Colonic mucosa (tissue), 4 donors: ENCODE measurements around the gene CALB2. TPM values are rescaled to one million over a fixed set of nuclear protein-coding genes. Genes with fewer than 3 reads are reported as not detected.

Experiments used
- DNase-seq: peaks from one replicate; pipeline ENCODE4 v3.0.0-alpha.2; 2020
- H3K27ac ChIP-seq: fragments of 200-600 bp; one replicate; pipeline ENCODE4 v1.8.0; 2021
- H3K27me3 ChIP-seq: fragments of 200-600 bp; one replicate; pipeline ENCODE4 v1.8.0; 2021
- H3K36me3 ChIP-seq: fragments of 200-600 bp; one replicate; pipeline ENCODE4 v1.8.0; 2021
- H3K4me1 ChIP-seq: fragments of 200-600 bp; one replicate; pipeline ENCODE4 v1.8.0; 2021; ENCODE audit warnings: mild to moderate bottlenecking
- H3K4me3 ChIP-seq: fragments of 200-600 bp; one replicate; pipeline ENCODE4 v1.8.0; 2021
- H3K9ac ChIP-seq, 2 donors: one replicate each; pipeline ENCODE4 v1.7.0; 2013; ENCODE audit warnings: control low read depth in 2 of 2, low read depth in 2 of 2, low read length in 2 of 2
- H3K9me3 ChIP-seq: fragments of 200-600 bp; one replicate; pipeline ENCODE4 v1.8.0; 2021
- intact Hi-C: fragments of 100-400 bp; cut with DNase I; formaldehyde crosslinking; loops from one replicate; pipeline ENCODE4 v1.14.1; 2022
- total RNA-seq, 2 donors: library from RNA; stranded (reverse); fragmentation: NEBNext Ultra II Directional in 1 of 2; extraction: Animal tissue kit (Norgen Biotek cat#: 25700) in 1 of 2; gene quantifications; one replicate each; pipeline ENCODE4 v1.2.1, GENCODE V29; 2021
- TF ChIP-seq, protein P1 (sequence below): fragments of 200-600 bp; IDR thresholded peaks from one replicate; pipeline ENCODE4 v1.8.0; 2022; ENCODE audit warnings: antibody characterized with exemption, mild to moderate bottlenecking
- donor health status: healthy.
- donor health status: DM: no; HTN: no; CAD: no.
- donor health status: DM: no; HTN: no; CAD: no.

CALB2 gene
- total RNA-seq, 2 donors from 2014 or later = 0.74 to 2.8 TPM

DNA sequence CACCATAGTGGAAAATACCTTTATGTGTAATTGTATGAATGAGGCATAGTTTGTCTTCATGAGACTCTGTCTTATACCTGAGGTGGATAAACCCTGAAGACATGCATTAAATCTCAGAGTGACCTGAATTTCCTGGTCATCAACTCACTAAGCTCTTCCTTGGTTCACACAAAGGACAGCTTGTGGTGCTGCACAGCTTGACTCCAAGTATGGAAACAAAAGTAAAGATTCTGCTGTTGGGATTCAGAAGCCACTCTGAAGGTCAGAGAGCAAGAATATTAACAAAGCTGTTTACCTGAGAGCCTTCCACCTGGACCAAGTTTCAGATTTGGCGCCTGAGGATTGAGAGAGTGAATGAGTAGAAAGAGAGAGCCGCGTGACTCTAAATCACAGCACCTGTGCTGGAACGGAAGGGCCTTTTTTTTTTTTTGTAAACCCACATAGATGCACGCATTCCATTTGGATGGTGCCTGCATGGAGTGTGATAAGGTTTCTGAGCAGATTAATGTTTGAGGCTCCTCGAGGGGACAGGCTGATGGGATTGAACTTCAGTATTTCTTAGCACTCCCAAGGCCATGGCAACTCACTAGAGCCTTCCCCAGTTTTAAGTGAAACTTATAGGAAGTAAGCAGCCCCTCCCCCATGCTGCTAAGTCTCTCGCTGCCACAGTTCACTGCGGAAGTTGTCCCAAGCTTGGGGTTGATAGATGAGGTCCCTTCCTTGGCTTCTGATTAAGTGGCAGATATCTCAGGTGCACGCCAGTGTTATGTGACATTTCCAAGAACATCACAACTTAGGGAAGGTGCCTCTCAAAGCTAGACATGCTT lies 28.7 kb downstream of the CALB2 start:
- H3K9ac ChIP-seq = no peak overlapping the region
- H3K27ac ChIP-seq = no peak overlapping the region
- no peak for DNase-seq
- no peaks in the 10 kb centered on the region for H3K4me1 ChIP-seq
- H3K4me3 ChIP-seq = no peak overlapping the region
- no peaks in the 10 kb centered on the region for H3K36me3 ChIP-seq
- no peaks in the 10 kb centered on the region for H3K27me3 ChIP-seq
- TF ChIP-seq, protein P1, sequence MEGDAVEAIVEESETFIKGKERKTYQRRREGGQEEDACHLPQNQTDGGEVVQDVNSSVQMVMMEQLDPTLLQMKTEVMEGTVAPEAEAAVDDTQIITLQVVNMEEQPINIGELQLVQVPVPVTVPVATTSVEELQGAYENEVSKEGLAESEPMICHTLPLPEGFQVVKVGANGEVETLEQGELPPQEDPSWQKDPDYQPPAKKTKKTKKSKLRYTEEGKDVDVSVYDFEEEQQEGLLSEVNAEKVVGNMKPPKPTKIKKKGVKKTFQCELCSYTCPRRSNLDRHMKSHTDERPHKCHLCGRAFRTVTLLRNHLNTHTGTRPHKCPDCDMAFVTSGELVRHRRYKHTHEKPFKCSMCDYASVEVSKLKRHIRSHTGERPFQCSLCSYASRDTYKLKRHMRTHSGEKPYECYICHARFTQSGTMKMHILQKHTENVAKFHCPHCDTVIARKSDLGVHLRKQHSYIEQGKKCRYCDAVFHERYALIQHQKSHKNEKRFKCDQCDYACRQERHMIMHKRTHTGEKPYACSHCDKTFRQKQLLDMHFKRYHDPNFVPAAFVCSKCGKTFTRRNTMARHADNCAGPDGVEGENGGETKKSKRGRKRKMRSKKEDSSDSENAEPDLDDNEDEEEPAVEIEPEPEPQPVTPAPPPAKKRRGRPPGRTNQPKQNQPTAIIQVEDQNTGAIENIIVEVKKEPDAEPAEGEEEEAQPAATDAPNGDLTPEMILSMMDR = no peak
- no peaks in the 10 kb centered on the region for H3K9me3 ChIP-seq
- intact Hi-C loops = no loop called here

DNA sequence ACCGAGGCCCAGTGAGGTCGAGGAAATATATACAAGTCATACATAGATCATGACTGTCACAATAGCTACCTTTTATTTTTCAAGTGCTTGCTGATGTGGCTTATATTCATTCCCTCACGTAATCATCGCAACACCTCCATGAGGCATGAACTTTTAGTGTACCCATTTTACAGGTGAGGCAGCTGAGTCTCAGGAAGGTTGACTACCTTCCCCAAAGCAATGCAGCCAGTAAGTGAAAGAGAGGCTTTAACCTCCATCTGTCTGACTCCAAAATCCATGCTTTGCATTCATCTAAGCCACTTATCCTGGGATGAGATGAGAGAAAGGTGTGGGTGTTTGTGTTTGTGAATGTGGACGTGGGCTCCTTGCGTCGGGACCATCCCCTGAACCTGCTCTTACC lies 30.8 kb downstream of the CALB2 start:
- Histone ChIP-seq H3K27ac (no peak overlapping the region), H3K4me1 (no peaks in the 10 kb centered on the region), H3K27me3 (no peaks in the 10 kb centered on the region), H3K36me3 (no peaks in the 10 kb centered on the region), H3K9me3 (no peaks in the 10 kb centered on the region), H3K9ac (no peak overlapping the region), H3K4me3 (no peak overlapping the region)
- TF ChIP-seq, protein P1 = no peak
- no peak for DNase-seq
- intact Hi-C loops = no loop called here

DNA sequence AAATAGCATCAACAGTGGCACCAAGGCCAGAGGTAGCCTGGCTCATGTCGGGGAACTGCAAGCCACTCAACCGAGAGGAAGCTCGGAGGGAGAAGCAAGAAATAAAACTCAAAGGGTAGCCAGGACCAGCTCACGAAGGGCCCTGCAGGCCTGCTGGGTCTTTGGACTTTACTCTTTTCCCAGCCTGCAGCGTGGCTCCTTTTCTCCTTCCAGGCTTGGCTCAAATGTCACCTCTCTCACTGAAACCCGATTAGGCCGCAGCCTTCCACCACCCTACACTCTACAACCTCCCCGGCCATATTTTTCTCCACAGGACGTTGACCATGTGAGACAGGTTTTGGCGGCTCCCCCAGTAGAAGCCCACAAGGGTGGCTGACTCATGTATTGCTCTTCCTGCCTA lies 38.1 kb downstream of the CALB2 start:
- Histone ChIP-seq H3K27ac (no peak overlapping the region), H3K4me1 (no peaks in the 10 kb centered on the region), H3K27me3 (no peaks in the 10 kb centered on the region), H3K4me3 (no peak overlapping the region), H3K36me3 (no peaks in the 10 kb centered on the region), H3K9ac (no peak overlapping the region), H3K9me3 (no peaks in the 10 kb centered on the region)
- intact Hi-C loops = no loop called here
- TF ChIP-seq, protein P1 = no peak
- no peak for DNase-seq

DNA sequence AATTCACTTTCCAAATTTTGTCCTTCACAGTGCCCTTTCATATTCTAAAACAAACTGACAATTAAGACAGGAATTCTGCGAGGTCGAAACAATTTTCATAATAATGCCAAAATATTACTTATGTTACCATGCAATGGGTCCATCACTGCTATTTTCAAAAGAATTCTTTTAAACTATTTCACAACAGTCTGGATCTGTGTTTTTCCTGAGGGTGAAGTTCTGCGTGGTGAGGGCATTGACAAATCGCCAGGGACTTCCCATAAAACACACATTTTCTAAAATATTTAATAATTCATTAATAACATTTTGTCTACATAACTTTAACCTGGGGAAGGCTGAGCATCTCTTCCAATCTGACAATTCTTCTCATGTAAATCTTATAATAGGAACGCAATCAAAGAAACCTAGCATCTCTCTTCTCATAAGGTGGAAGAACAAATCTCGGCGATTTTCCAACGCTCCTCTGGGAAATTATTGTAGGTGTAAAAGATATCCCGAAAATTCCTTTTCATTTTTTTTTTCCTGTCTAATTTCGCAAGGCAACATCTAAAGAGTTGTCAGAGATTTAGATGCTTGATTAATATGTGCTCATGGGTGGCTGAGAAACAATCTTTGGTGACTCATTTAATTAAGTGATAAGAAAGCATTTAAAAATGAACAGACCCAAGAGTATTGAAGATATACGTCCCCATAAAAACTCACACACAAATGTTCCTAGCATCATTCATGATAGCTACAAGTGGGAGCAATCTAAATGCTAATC lies 41.5 kb downstream of the CALB2 start:
- Histone ChIP-seq H3K27me3 (no peaks in the 10 kb centered on the region), H3K4me3 (no peak overlapping the region), H3K36me3 (no peaks in the 10 kb centered on the region), H3K27ac (no peak overlapping the region), H3K4me1 (no peaks in the 10 kb centered on the region), H3K9me3 (no peaks in the 10 kb centered on the region), H3K9ac (no peak overlapping the region)
- DNase-seq = no peak
- TF ChIP-seq, protein P1 = no peak
- intact Hi-C loops = no loop called here

DNA sequence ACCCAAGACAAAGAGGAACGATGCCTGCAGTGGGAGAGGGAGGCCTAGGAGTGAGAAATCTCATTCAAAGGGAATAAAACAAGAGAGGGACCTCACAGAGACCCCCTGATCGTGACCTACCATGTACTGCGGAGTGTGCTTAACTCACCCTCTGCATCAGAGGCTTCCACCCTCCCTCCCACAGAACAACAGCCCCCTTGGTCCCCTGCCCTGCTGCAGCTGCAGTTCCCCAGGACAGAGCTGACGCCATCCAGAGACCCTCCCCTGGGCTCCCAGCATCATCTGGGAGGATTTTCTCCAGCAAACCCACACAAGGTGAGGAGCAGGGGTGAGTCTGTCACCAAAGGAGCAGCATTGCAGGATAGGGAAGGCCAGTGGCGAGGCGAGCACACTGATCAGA lies 43.5 kb downstream of the CALB2 start:
- intact Hi-C loops = no loop called here
- H3K27ac ChIP-seq = no peak overlapping the region
- TF ChIP-seq, protein P1 = no peak
- DNase-seq = no peak
- no peaks in the 10 kb centered on the region for H3K4me1 ChIP-seq
- H3K9me3 ChIP-seq = no peaks in the 10 kb centered on the region
- H3K36me3 ChIP-seq = no peaks in the 10 kb centered on the region
- no peak overlapping the region for H3K4me3 ChIP-seq
- H3K27me3 ChIP-seq = no peaks in the 10 kb centered on the region
- H3K9ac ChIP-seq = no peak overlapping the region
